ENCODE data around the gene PI4K2B. TPM values are rescaled to one million over a fixed set of nuclear protein-coding genes. Genes with fewer than 3 reads are reported as not detected.
"Not testable (repeated sequence)": the region's sequence is repeated elsewhere in the genome, so short reads cannot be mapped to it uniquely, and the experiment has no call there.

PI4K2B gene
- total RNA-seq, 2 experiments from 2014 or later = 32.4 to 35.1 TPM

- H3K27me3 Mint-ChIP-seq = no peaks in the 10 kb centered on the region
- ATAC-seq (ENCODE audit: low read depth) (no peak), DNase-seq (no peak)
- peak overlapping the region; percentile 40 for H3K4me3 Mint-ChIP-seq
- peak overlapping the region; percentile 62 for H3K27ac Mint-ChIP-seq
- H3K9me3 Mint-ChIP-seq = no peaks in the 10 kb centered on the region
- H3K4me1 Mint-ChIP-seq = peaks cover 22% of the 10 kb centered on the region
- POLR2A ChIA-PET = no interaction called here
- peaks cover 13% of the 10 kb centered on the region for H3K36me3 Mint-ChIP-seq
Measured at GRCh38 chr4:25321703-25322102, 87.9 kb downstream of the PI4K2B start.

- H3K27me3 Mint-ChIP-seq; H3K4me3 Mint-ChIP-seq; H3K36me3 Mint-ChIP-seq; ATAC-seq (ENCODE audit: low read depth); H3K27ac Mint-ChIP-seq; DNase-seq; H3K9me3 Mint-ChIP-seq: not testable (repeated sequence)
- POLR2A ChIA-PET = interaction anchor here (2.2 kb wide), 1 partner anchor 16 kb away, joined by 13 read pairs; the partner anchor contains the start of gene ZCCHC4
- peaks cover 12% of the 10 kb centered on the region for H3K4me1 Mint-ChIP-seq
Measured at GRCh38 chr4:25328463-25328862, 94.6 kb downstream of the PI4K2B start.

Other genes with a start within 250 kb of the PI4K2B start
- gene LGI2, start 203.1 kb upstream of the PI4K2B start, total RNA-seq = not detected
- 10 to 100 TPM; 15.1 to 15.5 TPM for gene SEPSECS, start 73.6 kb upstream of the PI4K2B start, total RNA-seq
- gene ZCCHC4, start 78.7 kb downstream of the PI4K2B start, total RNA-seq = 10 to 100 TPM; 12.2 to 12.7 TPM
- 10 to 100 TPM; 49.8 to 52.8 TPM for gene ANAPC4, start 143.2 kb downstream of the PI4K2B start, total RNA-seq